Measurements from ENCODE around the gene CDK18.

Gene CDK18

GRCh38 chr1:205480349-205480985 lies 24.0 kb upstream of the CDK18 start (continued):
- no peak for TF ChIP-seq PRDM2 (tag by site-specific recombination; IDR thresholded peaks at IDR 0.05; ENCODE audit: borderline replicate concordance)
- no peak for TF ChIP-seq ZNF16 (tag by site-specific recombination; IDR thresholded peaks at IDR 0.05; ENCODE audit: low read depth)

- TF ChIP-seq ZNF544 (tag by site-specific recombination; IDR thresholded peaks at IDR 0.05): no peak
- no peak for TF ChIP-seq ZBTB7A (tag by site-specific recombination; IDR thresholded peaks at IDR 0.05; ENCODE audit: low read depth)
- TF ChIP-seq ZBTB17 (tag by site-specific recombination; IDR thresholded peaks at IDR 0.05): 0 out of 2 replicates have a peak, but pooled peaks have one; percentile 34
- TF ChIP-seq ZNF335 (tag by site-specific recombination; conservative IDR thresholded peaks at IDR 0.05): no peak
- no peak for TF ChIP-seq TRIM28 (IDR thresholded peaks at IDR 0.05; ENCODE audit: borderline replicate concordance, low read length)
- TF ChIP-seq, protein P1, sequence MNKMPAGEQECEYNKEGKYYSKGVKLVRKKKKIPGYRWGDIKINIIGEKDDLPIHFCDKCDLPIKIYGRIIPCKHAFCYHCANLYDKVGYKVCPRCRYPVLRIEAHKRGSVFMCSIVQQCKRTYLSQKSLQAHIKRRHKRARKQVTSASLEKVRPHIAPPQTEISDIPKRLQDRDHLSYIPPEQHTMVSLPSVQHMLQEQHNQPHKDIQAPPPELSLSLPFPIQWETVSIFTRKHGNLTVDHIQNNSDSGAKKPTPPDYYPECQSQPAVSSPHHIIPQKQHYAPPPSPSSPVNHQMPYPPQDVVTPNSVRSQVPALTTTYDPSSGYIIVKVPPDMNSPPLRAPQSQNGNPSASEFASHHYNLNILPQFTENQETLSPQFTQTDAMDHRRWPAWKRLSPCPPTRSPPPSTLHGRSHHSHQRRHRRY (tag by site-specific recombination; IDR thresholded peaks at IDR 0.05): no peak
- ChIA-PET CTCF (interaction anchor here (0.7 to 19.2 kb wide), 2 partner anchors 9 to 42 kb away, joined by 3 to 459 read pairs; no protein-coding TSS in a partner anchor), POLR2A (no interaction called here)
- no peak overlapping the region for H3K4me3 ChIP-seq (ENCODE audit: low read depth, low read length)
- no peaks in the 10 kb centered on the region for H3K36me3 ChIP-seq (ENCODE audit: control insufficient read depth in 2 of 2, insufficient read depth in 1 of 2, low read length in 2 of 2)
- H3K9me3 ChIP-seq (ENCODE audit: control insufficient read depth, insufficient read depth, low read depth, low read length): no peaks in the 10 kb centered on the region
- H3K27ac ChIP-seq (ENCODE audit: extremely low read depth, low read depth, low read length): no peak overlapping the region
- H3K4me1 ChIP-seq (ENCODE audit: control insufficient read depth, insufficient read depth, low read length): no peaks in the 10 kb centered on the region
Observed at GRCh38 chr1:205481218-205481617, 23.3 kb upstream of the CDK18 start.

GRCh38 chr1:205481629-205482151 lies 22.8 kb upstream of the CDK18 start:
- ChIA-PET POLR2A (no interaction called here), CTCF (interaction anchor here (0.6 to 19.2 kb wide), 6 partner anchors 8 to 920 kb away, joined by 3 to 459 read pairs (median 5); no protein-coding TSS in a partner anchor)
- Histone ChIP-seq H3K4me1 (ENCODE audit: control insufficient read depth, insufficient read depth, low read length) (no peaks in the 10 kb centered on the region), H3K36me3 (ENCODE audit: control insufficient read depth in 2 of 2, insufficient read depth in 1 of 2, low read length in 2 of 2) (no peaks in the 10 kb centered on the region), H3K9me3 (ENCODE audit: control insufficient read depth, insufficient read depth, low read depth, low read length) (no peaks in the 10 kb centered on the region), H3K4me3 (ENCODE audit: low read depth, low read length) (no peak overlapping the region), H3K27ac (ENCODE audit: extremely low read depth, low read depth, low read length) (no peak overlapping the region)
- TF ChIP-seq ZNF23 (tag by site-specific recombination; IDR thresholded peaks at IDR 0.05; ENCODE audit: borderline replicate concordance) (no peak), SETDB1 (IDR thresholded peaks at IDR 0.05; ENCODE audit: insufficient read length, low read length) (no peak), ZFHX2 (tag by site-specific recombination; conservative IDR thresholded peaks at IDR 0.05) (no peak), ZNF768 (tag by site-specific recombination; IDR thresholded peaks at IDR 0.05) (no peak), PRDM10 (tag by site-specific recombination; IDR thresholded peaks at IDR 0.05) (no peak), ZNF549 (tag by site-specific recombination; IDR thresholded peaks at IDR 0.05) (no peak), ZNF10 (tag by site-specific recombination; IDR thresholded peaks at IDR 0.05) (no peak)
- TF ChIP-seq, protein P2, sequence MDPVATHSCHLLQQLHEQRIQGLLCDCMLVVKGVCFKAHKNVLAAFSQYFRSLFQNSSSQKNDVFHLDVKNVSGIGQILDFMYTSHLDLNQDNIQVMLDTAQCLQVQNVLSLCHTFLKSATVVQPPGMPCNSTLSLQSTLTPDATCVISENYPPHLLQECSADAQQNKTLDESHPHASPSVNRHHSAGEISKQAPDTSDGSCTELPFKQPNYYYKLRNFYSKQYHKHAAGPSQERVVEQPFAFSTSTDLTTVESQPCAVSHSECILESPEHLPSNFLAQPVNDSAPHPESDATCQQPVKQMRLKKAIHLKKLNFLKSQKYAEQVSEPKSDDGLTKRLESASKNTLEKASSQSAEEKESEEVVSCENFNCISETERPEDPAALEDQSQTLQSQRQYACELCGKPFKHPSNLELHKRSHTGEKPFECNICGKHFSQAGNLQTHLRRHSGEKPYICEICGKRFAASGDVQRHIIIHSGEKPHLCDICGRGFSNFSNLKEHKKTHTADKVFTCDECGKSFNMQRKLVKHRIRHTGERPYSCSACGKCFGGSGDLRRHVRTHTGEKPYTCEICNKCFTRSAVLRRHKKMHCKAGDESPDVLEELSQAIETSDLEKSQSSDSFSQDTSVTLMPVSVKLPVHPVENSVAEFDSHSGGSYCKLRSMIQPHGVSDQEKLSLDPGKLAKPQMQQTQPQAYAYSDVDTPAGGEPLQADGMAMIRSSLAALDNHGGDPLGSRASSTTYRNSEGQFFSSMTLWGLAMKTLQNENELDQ (tag by site-specific recombination; IDR thresholded peaks at IDR 0.05; ENCODE audit: low read depth): no peak
- TF ChIP-seq, protein P3, sequence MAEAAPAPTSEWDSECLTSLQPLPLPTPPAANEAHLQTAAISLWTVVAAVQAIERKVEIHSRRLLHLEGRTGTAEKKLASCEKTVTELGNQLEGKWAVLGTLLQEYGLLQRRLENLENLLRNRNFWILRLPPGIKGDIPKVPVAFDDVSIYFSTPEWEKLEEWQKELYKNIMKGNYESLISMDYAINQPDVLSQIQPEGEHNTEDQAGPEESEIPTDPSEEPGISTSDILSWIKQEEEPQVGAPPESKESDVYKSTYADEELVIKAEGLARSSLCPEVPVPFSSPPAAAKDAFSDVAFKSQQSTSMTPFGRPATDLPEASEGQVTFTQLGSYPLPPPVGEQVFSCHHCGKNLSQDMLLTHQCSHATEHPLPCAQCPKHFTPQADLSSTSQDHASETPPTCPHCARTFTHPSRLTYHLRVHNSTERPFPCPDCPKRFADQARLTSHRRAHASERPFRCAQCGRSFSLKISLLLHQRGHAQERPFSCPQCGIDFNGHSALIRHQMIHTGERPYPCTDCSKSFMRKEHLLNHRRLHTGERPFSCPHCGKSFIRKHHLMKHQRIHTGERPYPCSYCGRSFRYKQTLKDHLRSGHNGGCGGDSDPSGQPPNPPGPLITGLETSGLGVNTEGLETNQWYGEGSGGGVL (tag by site-specific recombination; IDR thresholded peaks at IDR 0.05): no peak

All from HEK293 (cell line).